GM03348 (cell line): Measurements from ENCODE around the gene WDR1.

Source experiments
- DNase-seq: peaks from one replicate; pipeline ENCODE4 v3.0.0; 2012; ENCODE audit warnings: low spot score

WDR1 gene, protein sequence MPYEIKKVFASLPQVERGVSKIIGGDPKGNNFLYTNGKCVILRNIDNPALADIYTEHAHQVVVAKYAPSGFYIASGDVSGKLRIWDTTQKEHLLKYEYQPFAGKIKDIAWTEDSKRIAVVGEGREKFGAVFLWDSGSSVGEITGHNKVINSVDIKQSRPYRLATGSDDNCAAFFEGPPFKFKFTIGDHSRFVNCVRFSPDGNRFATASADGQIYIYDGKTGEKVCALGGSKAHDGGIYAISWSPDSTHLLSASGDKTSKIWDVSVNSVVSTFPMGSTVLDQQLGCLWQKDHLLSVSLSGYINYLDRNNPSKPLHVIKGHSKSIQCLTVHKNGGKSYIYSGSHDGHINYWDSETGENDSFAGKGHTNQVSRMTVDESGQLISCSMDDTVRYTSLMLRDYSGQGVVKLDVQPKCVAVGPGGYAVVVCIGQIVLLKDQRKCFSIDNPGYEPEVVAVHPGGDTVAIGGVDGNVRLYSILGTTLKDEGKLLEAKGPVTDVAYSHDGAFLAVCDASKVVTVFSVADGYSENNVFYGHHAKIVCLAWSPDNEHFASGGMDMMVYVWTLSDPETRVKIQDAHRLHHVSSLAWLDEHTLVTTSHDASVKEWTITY

DNA sequence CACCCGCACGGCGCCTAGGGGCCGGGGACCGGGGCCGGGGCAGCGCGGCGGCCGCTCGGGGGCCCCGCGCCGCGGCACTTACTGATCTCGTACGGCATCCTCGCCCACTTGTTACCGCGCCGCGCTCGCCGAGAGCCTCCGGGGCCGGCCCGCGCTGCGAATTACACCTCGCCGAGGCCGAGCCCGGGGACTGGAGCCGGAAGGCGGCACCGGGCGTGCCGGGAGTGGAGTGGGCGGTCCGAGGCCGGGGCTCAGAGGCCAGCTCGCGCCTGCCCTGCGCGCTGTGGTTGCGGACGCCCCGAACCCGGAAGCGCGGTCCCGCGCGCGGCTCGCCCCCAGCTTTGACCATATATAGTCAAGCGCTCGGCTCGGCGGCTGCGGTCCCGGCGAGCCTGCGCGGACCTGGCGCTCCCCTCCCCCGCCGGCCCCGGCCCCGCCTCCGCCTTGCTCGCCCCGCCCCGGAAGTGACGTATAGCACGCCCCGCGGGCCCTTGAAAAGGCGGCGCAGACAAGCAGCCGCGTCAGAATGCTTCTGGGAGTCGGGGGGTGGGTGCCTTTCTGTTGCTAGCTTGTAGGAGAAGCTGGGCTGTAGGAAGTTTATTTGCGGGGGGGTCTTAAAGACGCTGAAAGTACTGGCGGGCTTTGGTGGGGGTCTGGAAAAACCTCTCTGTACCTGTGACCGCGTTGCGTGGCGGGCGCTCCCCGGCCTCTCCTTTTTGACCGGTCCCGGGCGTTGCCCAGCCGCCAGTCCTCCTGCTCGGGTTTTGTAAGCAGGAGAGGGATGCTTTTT, at the start of gene WDR1:
TSS of gene WDR1 (minus strand) at position 231 of the 790 bp plus-strand sequence. CDS start at position 98, 133 bp downstream.
- DNase-seq = peak; percentile 98

DNA sequence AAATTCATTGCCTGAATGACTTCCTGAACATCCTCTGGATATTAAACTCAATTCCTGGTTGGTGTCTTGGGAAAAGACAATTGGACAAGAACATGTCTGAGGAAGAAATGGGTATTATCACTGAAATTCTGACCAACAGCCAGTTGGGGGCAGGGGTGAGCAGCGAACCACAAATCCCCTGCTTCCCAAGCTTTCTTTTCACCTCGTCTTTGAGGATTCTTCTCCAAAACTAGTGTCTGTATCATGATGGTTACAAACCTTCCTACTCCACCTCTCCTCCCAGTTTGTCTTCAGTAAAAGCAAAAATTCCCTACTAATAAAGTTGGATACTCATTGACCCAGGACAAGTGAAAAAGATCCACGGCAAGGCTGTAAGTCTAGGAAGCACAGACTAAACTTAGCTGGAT, 48.3 kb upstream of the WDR1 start:
- peak; percentile 79 for DNase-seq

DNA sequence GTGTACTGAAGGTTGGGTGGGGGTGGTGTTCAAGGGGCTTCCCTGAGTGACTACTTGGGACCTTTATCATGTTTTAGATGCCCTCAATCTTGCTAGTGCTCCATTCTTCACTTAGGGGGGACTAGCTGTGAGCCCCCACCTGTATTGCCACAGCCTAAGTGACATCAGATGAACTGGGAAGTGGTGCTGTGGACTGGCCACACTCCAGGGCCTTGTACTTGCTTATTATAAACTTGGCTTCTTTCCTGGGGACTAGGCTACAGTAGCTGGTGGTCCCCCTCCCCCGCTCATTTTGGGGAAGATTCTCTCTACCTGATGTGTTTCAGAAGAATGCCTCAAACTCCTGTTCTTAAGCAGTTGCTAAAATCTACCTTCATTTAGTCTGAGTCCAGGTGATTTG, 46.7 kb upstream of the WDR1 start:
- DNase-seq = no peak

DNA sequence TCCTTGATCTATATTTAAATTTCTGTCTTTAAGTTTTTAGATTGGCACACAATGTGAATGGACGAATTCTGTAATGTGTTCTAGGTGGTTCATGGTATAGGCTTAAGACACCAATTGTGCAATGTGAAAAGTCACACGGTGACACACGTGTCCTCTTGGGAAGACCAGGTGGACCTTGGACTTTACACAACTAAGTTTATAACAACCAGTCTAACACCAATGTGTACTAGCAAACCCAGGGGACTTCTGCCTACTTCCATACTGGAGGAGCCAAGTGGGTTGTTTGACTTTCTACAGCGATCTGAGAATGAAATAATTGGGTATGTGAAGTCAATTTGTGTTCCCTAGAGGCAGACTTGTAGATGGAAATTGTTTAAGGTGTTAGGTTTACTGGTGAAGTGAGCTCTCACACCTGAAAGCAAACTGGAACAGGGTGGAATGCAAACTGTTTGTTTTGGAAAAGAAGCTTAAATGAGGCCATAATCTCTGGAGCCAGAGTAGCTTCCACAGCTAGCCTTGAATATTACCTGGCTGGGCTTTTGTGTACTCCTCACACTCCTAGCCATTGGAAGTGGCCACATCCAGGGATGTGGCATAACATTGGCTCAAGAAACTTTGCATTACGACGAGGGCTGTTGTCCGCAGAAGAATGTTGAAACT, 45.9 kb upstream of the WDR1 start:
- DNase-seq = no peak

DNA sequence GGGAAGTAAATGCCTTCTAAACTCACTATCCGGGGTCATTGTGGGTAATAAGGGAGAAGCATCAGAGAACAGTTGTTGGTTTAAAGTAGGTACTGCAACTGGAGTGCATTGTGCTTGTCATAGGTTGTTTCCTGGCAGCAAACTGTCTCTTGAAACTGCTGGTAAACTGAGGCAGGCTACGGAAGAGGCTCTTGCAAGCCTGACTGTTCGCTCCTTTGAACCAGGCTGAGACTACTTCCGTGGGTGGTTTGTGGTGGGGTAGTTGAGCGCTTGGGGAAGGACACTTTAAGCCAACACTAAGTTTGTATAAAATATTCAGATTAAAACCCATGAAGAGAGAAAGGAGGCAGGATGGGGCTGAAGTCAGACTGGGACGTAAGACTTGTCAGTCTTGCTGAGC, 45.2 kb upstream of the WDR1 start:
- no peak for DNase-seq

- DNase-seq = no peak
Observed at GRCh38 chr4:10161146-10161545, 44.5 kb upstream of the WDR1 start.

GRCh38 chr4:10160281-10160856, 43.8 kb upstream of the WDR1 start:
- DNase-seq = peak; percentile 52

DNA sequence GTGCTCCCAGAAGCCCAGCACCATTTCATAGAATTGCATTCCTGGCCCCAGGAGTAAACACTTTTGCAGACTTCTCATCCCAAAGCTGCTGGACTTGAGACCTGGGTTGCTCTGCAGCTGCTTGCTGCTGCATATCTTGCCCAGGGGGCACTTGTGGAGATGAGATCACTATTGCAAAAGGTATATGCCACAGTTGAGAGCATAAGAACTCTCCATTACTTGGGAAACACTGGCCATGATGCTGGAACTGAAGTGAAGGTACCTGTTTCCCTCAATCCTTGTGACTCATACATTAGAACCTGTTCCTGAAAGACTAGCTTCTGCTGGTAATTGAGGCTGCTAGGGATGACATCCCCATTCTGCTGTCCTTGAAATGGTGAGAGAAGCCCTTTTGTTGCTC, 43.1 kb upstream of the WDR1 start:
- DNase-seq = no peak

DNA sequence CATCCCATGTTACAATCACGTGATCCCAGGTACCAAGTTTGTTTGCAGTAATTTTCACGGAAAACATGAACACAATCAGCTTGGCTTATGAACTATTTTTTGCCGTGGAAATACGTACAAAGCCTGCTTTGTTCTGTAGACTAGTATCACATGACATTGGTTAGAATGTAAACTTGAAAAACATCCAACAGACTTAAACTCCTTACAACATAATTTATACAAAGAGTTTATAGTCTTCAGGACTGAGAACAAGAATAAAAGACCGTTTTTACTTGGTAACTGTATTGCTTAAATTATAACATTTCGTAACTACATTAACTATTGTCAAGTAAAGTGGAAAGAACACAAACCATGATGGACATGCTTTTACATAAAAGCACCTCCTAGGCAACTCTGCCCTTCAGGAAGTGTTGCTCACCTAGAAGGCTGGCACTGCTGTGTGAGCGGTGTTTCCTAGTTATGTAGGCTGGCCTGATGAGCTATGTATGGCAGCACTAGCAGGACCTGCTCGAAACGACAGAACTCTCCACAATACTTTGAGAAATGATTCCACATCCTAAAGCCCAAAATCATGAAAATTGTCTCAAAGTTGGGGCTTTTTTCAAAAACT, 41.8 kb upstream of the WDR1 start:
- no peak for DNase-seq

DNA sequence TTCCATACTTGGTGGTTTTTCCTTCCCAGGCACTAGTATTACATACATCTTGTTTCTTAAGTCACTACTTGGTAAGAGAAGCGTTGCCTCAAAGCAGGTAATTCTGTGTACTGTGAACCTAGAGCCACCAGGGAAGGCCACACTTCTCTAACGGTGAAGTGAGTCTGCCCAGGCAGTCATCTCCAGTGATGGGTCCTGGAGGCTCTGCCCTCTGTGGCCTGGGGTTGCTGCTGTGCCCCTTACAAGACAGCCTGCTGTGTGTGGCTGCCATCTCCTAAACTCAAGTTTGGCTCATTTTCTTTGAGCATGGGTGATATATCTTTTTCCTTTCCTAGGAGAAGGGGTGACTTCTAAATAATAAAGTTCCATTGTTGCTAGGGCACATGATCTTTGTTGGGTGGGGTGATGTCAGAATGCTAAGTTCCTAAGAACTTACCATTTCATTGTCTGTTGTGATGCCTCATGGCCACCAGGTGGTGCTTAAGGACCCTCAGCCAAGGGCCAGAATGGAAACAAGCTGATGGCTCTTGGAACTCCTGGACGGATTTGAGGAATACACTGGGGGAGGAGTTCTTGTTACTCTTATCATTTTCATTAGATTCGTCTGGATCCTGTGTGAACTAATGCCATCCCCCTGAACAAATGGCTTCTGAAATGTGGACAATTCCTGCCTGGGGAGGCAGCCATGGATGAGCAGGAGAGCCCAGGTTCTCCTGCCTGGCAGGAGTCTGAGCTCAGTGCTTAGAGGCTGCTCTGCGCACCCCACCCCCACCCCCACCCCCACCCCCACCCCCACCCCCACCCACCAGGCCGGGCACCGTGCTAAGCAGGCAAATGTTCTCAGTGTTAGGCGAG, 41.1 kb upstream of the WDR1 start:
- DNase-seq = peak; percentile 90

DNA sequence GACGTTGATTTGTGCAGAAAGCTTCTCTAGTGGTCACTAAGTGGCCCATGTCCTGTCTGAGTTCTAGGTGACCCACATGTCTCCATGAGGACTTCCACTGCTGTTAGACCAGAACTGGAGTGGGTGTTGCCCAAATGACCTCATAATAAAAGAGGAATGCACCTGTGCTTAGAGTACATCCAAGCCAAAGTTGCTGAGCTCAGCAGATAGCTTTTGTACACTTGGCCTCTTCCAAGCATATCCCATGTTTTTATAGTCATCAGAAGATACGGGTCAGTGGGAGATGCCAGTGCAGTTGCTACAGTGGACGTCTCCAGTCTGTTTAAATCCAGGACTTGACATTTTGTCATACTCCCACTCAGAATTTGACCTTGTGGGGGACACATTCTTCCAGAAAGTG, 37.6 kb upstream of the WDR1 start:
- no peak for DNase-seq

DNA sequence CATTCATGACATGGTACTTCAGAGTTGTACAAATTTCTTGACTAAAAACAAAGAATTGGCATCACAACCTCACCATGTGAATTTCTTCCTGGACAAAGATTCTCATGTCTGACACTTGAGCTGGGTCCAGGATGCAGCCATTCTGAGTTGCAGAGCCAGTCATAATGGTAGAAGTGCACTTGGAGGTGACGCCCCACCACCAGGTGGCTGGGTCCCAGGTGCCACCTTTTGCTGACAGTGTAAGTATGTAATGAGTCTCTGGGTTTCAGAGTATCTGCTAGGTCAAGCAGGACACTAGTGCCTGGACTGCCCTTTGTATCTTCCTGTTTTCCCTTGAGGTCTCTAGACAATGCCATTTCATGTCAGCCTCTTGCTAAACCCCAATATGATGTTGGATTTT, 36.6 kb upstream of the WDR1 start:
- DNase-seq = no peak

- DNase-seq = no peak
Observed at GRCh38 chr4:10151182-10151581, 34.6 kb upstream of the WDR1 start.

DNA sequence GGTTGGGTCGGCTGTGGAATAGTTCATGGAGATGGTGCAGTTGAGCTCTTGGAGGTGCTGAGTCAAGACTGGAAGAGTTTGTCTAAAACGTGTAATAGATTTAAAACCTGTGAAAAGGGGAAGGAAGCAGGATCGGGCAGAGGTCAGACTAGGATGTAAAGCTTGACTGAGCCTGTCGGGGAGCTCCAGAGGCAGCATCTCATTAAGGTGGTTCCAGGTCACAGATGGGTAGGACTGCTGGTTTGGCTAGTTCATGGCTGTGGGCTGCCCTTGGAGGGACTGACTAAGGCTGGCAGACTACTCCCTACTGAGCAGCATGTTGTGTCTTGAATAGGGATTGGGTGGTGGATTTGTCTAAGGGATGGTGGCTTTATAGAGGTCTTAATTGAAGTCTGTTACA, 28.4 kb upstream of the WDR1 start:
- no peak for DNase-seq

- DNase-seq = no peak
Observed at GRCh38 chr4:10144479-10144878, 27.9 kb upstream of the WDR1 start.

- no peak for DNase-seq
Observed at GRCh38 chr4:10143171-10143570, 26.6 kb upstream of the WDR1 start.

- DNase-seq = no peak
Observed at GRCh38 chr4:10140866-10141759, 24.5 kb upstream of the WDR1 start.

DNA sequence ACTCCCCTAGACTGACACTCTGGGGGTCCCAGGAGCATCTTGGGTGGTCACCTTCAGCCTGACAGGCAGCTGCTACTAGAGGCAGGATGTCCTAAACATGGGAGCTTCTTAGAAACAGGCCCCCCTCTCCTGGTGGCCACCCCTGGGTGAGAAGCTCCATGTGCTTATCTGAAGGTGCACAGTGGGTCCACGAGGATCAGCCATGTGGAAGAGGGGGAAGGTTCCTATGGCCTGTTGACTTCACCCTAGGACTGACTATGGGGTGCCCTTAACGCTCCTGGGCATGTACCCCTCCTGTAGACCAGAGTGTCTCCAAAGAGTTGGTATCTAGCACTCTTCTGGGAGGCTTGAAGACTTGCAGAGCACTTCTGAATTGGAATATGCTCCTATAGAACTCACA, 22.9 kb upstream of the WDR1 start:
- DNase-seq = no peak

GRCh38 chr4:10135260-10135659, 18.7 kb upstream of the WDR1 start:
- DNase-seq = no peak

DNA sequence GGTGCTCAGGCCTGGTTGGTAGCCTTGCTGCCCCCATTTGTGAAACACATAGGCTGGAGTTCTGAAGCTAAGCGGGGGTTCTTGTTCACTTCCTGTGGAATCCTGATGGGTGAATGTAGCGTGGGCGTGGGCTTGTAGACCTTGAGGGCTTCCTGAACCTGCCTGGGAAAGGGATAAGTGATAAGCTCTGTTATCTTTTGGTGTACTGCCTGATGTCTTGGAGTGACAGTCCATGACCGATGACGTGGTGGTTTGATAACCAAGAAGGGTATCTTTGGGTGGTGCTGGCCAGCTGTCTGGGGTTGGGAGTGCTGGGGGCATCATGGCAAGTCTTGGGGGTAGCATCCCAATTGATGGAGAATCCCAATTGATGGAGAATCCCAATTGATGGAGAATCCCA, 17.5 kb upstream of the WDR1 start:
- no peak for DNase-seq
